Vagina (tissue), 2 donors: ENCODE results near the gene CPT1B.

Experiments
- POLR2A ChIP-seq, 2 donors: fragments of 450-650 bp; IDR thresholded peaks; one replicate each; pipeline ENCODE4 v1.6.1; 2017; ENCODE audit warnings: antibody characterized with exemption in 2 of 2, mild to moderate bottlenecking in 2 of 2, moderate library complexity in 2 of 2
- POLR2AphosphoS5 ChIP-seq, 2 donors: sonication (generic); formaldehyde crosslinking; IDR thresholded peaks; one replicate each; pipeline ENCODE4 v1.9.0; 2017; ENCODE audit warnings: antibody characterized with exemption in 2 of 2, mild to moderate bottlenecking in 2 of 2, low read depth in 1 of 2; ENCODE audit not compliant: insufficient read depth in 1 of 2
- TF ChIP-seq, protein P1 (sequence below), 3 experiments: fragments of 450-650 bp in 2 of 3; fragments of 200-600 bp in 1 of 3; sonication (generic) in 1 of 3; IDR thresholded peaks; one replicate each; pipeline ENCODE4 v1.5.1; 2017 to 2019; ENCODE audit warnings: antibody characterized with exemption in 3 of 3, mild to moderate bottlenecking in 2 of 3, moderate library complexity in 2 of 3

DNA sequence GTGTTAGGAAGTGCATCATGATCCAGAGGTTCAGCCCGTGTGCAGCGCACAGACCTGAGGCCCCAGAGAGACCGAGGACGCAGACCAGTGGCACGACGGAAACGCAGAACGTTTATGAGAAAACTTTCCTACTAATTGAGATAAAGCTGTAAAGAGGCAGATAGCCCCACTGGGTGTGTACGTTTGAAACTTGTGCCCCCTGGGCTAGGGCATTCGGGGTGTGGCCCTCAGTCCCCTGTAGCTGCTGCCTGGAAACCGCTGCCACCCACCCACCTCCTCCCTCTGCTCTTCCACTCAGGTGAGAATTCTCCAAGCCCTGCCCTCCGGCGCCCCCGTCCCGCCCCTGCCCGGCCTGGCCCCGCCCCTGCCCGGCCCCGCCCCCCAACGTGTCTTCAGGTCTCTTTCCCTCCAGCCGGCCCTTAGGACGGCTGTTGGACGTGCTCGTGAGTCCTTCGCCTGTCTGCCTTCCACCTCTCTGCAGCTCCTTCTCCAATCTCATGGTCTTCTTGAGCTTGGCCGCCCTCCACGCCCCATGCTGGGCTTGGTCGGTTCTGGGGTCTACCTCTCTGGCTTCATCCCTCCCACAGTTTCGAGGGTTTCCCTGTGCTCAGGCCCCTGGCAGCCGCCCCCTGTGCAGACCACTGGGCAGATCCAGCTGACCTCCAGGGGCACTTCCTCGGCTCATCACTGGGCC, 34.4 kb upstream of the CPT1B start:
- TF ChIP-seq, protein P1, sequence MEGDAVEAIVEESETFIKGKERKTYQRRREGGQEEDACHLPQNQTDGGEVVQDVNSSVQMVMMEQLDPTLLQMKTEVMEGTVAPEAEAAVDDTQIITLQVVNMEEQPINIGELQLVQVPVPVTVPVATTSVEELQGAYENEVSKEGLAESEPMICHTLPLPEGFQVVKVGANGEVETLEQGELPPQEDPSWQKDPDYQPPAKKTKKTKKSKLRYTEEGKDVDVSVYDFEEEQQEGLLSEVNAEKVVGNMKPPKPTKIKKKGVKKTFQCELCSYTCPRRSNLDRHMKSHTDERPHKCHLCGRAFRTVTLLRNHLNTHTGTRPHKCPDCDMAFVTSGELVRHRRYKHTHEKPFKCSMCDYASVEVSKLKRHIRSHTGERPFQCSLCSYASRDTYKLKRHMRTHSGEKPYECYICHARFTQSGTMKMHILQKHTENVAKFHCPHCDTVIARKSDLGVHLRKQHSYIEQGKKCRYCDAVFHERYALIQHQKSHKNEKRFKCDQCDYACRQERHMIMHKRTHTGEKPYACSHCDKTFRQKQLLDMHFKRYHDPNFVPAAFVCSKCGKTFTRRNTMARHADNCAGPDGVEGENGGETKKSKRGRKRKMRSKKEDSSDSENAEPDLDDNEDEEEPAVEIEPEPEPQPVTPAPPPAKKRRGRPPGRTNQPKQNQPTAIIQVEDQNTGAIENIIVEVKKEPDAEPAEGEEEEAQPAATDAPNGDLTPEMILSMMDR (IDR thresholded peaks at IDR 0.05) = no peak
- no peak for TF ChIP-seq POLR2AphosphoS5 (IDR thresholded peaks at IDR 0.05; ENCODE audit: insufficient read depth in 1 of 2, low read depth in 1 of 2)
- no peak for TF ChIP-seq POLR2A (IDR thresholded peaks at IDR 0.05)
